GM12865 (cell line): ENCODE results near the gene NOTCH2.

Source experiments
- DNase-seq: peaks from one replicate; pipeline ENCODE4 v3.0.0; 2010; ENCODE audit warnings: low read depth
- H3K4me3 ChIP-seq: 2 replicates; pipeline ENCODE4 v1.5.1; 2011; ENCODE audit warnings: mild to moderate bottlenecking, low read depth, low read length, control low read depth
- TF ChIP-seq, protein P1 (sequence below): IDR thresholded peaks from 2 replicates; pipeline ENCODE4 v1.5.1; 2011; ENCODE audit warnings: low read length, control low read depth, low read depth, inconsistent platforms; ENCODE audit not compliant: insufficient read depth; ENCODE audit errors: missing control alignments

Gene NOTCH2

DNA sequence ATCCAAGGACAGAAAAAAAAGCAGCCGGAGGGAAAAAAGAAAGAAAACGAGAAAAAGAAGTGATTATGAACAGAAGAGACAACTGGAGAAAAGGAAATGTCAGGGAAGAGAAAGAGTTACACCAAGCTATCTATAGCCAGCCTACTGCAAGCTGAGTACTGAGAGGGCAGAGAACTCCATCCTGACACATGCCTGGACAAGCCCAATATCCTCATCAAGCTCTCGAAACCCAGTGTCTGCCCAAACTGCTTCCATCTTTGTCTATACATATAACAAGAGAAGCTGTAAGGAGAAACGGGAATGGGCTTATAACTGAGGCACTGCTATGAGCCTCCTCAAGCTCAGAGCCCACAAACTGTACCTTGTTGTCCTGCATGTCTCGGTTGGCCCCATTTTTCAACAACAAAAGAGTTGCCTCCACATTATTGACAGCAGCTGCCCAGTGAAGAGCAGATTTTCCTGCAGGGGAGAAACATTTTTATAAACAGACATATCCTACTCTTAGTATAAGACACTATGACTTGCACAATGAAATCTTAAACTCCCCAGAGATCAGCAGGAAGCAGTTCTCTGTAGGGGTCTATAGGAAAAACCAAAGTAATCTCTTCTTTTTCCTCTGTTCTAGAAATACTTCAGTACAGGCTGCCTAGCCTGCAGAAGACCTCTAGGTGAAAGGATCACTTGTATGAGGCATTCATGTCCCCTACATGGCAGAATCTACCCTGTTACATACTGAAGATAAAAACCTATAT, 152.0 kb downstream of the NOTCH2 start:
- H3K4me3 ChIP-seq: no peak overlapping the region
- TF ChIP-seq, protein P1, sequence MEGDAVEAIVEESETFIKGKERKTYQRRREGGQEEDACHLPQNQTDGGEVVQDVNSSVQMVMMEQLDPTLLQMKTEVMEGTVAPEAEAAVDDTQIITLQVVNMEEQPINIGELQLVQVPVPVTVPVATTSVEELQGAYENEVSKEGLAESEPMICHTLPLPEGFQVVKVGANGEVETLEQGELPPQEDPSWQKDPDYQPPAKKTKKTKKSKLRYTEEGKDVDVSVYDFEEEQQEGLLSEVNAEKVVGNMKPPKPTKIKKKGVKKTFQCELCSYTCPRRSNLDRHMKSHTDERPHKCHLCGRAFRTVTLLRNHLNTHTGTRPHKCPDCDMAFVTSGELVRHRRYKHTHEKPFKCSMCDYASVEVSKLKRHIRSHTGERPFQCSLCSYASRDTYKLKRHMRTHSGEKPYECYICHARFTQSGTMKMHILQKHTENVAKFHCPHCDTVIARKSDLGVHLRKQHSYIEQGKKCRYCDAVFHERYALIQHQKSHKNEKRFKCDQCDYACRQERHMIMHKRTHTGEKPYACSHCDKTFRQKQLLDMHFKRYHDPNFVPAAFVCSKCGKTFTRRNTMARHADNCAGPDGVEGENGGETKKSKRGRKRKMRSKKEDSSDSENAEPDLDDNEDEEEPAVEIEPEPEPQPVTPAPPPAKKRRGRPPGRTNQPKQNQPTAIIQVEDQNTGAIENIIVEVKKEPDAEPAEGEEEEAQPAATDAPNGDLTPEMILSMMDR: no peak
- DNase-seq: no peak

- DNase-seq: no peak
Observed at GRCh38 chr1:119915517-119915916, 153.9 kb downstream of the NOTCH2 start.

GRCh38 chr1:119914071-119914470, 155.4 kb downstream of the NOTCH2 start:
- DNase-seq: no peak
- H3K4me3 ChIP-seq: no peak overlapping the region
- TF ChIP-seq, protein P1: no peak

More at GRCh38 chr1:119915517-119915916, 153.9 kb downstream of the NOTCH2 start:
- H3K4me3 ChIP-seq: no peak overlapping the region
- TF ChIP-seq, protein P1: no peak

DNA sequence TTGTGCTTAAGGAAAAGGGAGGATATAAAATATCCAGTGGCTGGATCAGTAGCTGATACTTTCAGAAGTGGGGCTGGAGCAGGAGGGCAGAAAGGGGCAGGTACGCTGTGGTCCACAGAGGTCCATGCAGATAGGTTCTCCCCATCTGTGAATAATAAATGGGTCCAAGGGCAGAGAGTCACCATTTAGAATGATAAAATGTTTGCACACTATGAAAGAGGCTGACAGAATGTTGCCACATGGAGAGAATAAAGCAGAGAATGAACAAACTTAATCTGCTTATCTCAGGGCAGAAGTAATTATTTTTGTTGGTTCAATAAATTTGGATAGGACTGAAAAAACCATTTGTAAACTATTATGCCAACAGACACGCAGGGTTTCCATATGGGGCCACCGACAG, 156.5 kb downstream of the NOTCH2 start:
- no peak for DNase-seq
- no peak overlapping the region for H3K4me3 ChIP-seq
- TF ChIP-seq, protein P1: no peak

DNA sequence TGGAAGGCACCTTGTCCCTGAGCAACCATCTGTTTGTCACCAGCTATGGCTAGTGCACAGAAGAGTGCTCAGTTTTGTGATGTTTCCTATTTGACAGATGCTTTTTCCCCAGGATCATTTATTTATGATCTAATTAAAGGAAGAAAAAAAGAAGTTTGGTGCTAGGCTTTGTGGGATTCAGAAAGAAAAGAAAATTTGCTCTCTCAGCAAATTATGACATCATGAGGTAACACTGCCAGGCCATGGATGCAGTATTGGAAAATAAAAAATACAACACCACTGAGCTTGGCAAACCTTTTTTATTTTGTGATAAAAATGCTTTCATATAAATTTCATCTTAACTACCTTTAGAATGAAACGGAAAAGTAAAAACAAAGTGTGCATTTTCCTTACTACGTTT, 157.7 kb downstream of the NOTCH2 start:
- DNase-seq: no peak
- TF ChIP-seq, protein P1: no peak
- H3K4me3 ChIP-seq: no peak overlapping the region

- TF ChIP-seq, protein P1: no peak
- DNase-seq: no peak
- no peak overlapping the region for H3K4me3 ChIP-seq
Observed at GRCh38 chr1:119910618-119911017, 158.8 kb downstream of the NOTCH2 start.
